Measurements from ENCODE around the gene MYEF2.

GRCh38 chr15:48112242-48112641, 65.9 kb downstream of the MYEF2 start:
- TF ChIP-seq, protein P1, sequence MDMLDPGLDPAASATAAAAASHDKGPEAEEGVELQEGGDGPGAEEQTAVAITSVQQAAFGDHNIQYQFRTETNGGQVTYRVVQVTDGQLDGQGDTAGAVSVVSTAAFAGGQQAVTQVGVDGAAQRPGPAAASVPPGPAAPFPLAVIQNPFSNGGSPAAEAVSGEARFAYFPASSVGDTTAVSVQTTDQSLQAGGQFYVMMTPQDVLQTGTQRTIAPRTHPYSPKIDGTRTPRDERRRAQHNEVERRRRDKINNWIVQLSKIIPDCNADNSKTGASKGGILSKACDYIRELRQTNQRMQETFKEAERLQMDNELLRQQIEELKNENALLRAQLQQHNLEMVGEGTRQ (CRISPR knock-in tag; IDR thresholded peaks at IDR 0.05) = no peak
- no peak for TF ChIP-seq USF1 (CRISPR knock-in tag; IDR thresholded peaks at IDR 0.05)
- no peak for TF ChIP-seq NFYB (CRISPR knock-in tag; conservative IDR thresholded peaks at IDR 0.05; ENCODE audit: low read depth)
- no peak for TF ChIP-seq CTCF (IDR thresholded peaks at IDR 0.05)
- TF ChIP-seq, protein P2, sequence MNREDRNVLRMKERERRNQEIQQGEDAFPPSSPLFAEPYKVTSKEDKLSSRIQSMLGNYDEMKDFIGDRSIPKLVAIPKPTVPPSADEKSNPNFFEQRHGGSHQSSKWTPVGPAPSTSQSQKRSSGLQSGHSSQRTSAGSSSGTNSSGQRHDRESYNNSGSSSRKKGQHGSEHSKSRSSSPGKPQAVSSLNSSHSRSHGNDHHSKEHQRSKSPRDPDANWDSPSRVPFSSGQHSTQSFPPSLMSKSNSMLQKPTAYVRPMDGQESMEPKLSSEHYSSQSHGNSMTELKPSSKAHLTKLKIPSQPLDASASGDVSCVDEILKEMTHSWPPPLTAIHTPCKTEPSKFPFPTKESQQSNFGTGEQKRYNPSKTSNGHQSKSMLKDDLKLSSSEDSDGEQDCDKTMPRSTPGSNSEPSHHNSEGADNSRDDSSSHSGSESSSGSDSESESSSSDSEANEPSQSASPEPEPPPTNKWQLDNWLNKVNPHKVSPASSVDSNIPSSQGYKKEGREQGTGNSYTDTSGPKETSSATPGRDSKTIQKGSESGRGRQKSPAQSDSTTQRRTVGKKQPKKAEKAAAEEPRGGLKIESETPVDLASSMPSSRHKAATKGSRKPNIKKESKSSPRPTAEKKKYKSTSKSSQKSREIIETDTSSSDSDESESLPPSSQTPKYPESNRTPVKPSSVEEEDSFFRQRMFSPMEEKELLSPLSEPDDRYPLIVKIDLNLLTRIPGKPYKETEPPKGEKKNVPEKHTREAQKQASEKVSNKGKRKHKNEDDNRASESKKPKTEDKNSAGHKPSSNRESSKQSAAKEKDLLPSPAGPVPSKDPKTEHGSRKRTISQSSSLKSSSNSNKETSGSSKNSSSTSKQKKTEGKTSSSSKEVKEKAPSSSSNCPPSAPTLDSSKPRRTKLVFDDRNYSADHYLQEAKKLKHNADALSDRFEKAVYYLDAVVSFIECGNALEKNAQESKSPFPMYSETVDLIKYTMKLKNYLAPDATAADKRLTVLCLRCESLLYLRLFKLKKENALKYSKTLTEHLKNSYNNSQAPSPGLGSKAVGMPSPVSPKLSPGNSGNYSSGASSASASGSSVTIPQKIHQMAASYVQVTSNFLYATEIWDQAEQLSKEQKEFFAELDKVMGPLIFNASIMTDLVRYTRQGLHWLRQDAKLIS (CRISPR knock-in tag; IDR thresholded peaks at IDR 0.05; ENCODE audit: borderline replicate concordance) = no peak
- no peak for TF ChIP-seq JUN (CRISPR knock-in tag; IDR thresholded peaks at IDR 0.05)
- TF ChIP-seq NFE2L1 (CRISPR knock-in tag; IDR thresholded peaks at IDR 0.05) = no peak
- TF ChIP-seq CREB1 (CRISPR knock-in tag; IDR thresholded peaks at IDR 0.05) = no peak
- no peak for TF ChIP-seq SMAD3 (CRISPR knock-in tag; IDR thresholded peaks at IDR 0.05; ENCODE audit: borderline replicate concordance)
- no peak for TF ChIP-seq ATF2 (CRISPR knock-in tag; IDR thresholded peaks at IDR 0.05; ENCODE audit: borderline replicate concordance, low read depth)
- no peak for TF ChIP-seq ETV6 (CRISPR knock-in tag; IDR thresholded peaks at IDR 0.05)

All from WTC11 (cell line).